Heart right ventricle (tissue), 16 donors: ENCODE data around the gene SFMBT2. TPM values are rescaled to one million over a fixed set of nuclear protein-coding genes. Genes with fewer than 3 reads are reported as not detected.

Experiments
- ATAC-seq, 8 donors: fragments of 200-7000 bp; cut with Tn5 transposase; one replicate each; pipeline ENCODE4 v1.9.1; 2020; ENCODE audit warnings: mild to moderate bottlenecking in 8 of 8, moderate library complexity in 8 of 8, moderate number of reproducible peaks in 1 of 8
- DNase-seq, 2 donors: peaks; one replicate each; pipeline ENCODE4 v3.0.0-alpha.2; 2020
- H3K27ac ChIP-seq, 10 donors: fragments of 200-600 bp; sonication (generic) in 2 of 10; one replicate each; pipeline versions ENCODE4 v1.5.0 to v1.8.0; 2020 to 2022; ENCODE audit warnings: mild to moderate bottlenecking in 3 of 10
- H3K27me3 ChIP-seq, 7 donors: fragments of 200-600 bp; one replicate each; pipeline ENCODE4 v1.8.0; 2021 to 2022; ENCODE audit warnings: mild to moderate bottlenecking in 2 of 7
- H3K36me3 ChIP-seq, 9 donors: fragments of 200-600 bp; sonication (generic) in 1 of 9; one replicate each; pipeline versions ENCODE4 v1.5.0 to v1.8.0; 2020 to 2022; ENCODE audit warnings: mild to moderate bottlenecking in 2 of 9
- H3K4me1 ChIP-seq, 9 donors: fragments of 200-600 bp; sonication (generic) in 1 of 9; one replicate each; pipeline versions ENCODE4 v1.5.0 to v1.8.0; 2020 to 2022; ENCODE audit warnings: mild to moderate bottlenecking in 4 of 9
- H3K4me3 ChIP-seq, 10 donors: fragments of 200-600 bp; sonication (generic) in 2 of 10; one replicate each; pipeline versions ENCODE4 v1.5.0 to v1.8.0; 2020 to 2022; ENCODE audit warnings: mild to moderate bottlenecking in 7 of 10, moderate library complexity in 2 of 10
- H3K9me3 ChIP-seq, 11 donors: fragments of 200-600 bp in 10 of 11; sonication (generic) in 2 of 11; one replicate each; pipeline versions ENCODE4 v1.5.0 to v1.8.0; 2013 to 2022; ENCODE audit warnings: mild to moderate bottlenecking in 2 of 11, control low read depth in 1 of 11, moderate library complexity in 1 of 11
- WGBS, 2 donors: extraction: QIAGEN DNeasy Blood & Tissue Kit; methylation state at CpG; one replicate each; pipeline ENCODE4 v1.1.7; 2013; ENCODE audit warnings: inconsistent platforms in 1 of 2; 5-methylcytosine and 5-hydroxymethylcytosine counted together
- intact Hi-C, 10 donors: fragments of 100-400 bp; cut with DNase I; formaldehyde crosslinking; loops; one replicate each; pipeline versions ENCODE4 v1.11.1 to v1.14.2; 2022
- polyA plus RNA-seq, 2 donors: library from polyadenylated mRNA; stranded (reverse); fragments of 200-250 nt; gene quantifications; one replicate each; pipeline ENCODE4 v1.2.3, GENCODE V29; 2013
- total RNA-seq, 10 donors: library from RNA; stranded (reverse); fragmentation: NEBNext Ultra II Directional in 3 of 10; extraction: Animal tissue kit (Norgen Biotek cat#: 25700) in 3 of 10; gene quantifications; one replicate each; pipeline versions ENCODE4 v1.2.1 to v1.2.4, GENCODE V29; 2021 to 2023
- TF ChIP-seq, protein P1 (sequence below), 9 donors: fragments of 200-600 bp; sonication (generic) in 2 of 9; IDR thresholded peaks; one replicate each; pipeline versions ENCODE4 v1.5.0 to v1.8.0; 2021 to 2022; ENCODE audit warnings: antibody characterized with exemption in 9 of 9, mild to moderate bottlenecking in 5 of 9, moderate library complexity in 1 of 9
- donor health status: Arrhythmogenic right ventricular cardiomyopathy.
- donor health status: ischemic (EF 13 %, LVEDD 7.1; RV severe dilation, severe dysfunction).
- donor health status: healthy with polysubstance abuse.
- donor health status: DM: no; HTN: yes; CAD: no.
- donor health status: DM: no; HTN: no; CAD: no.
- donor health status: ischemic (EF 25% LVEDD 6.9; RV normal size, moderate dysfunction).
- donor health status: ischemic (EF 25% LVEDD 5.7; RV mildly dilated, moderate dysfunction).
- donor health status: healthy.
- donor health status: DM: yes; HTN: yes; CAD: no.
- donor health status: Ischemic cardiomyopathy.
- donor health status: ischemic (EF 35%, LVEDD 5.7; RV mildly dilated, moderate dysfunction).
- donor health status: nonischemic (EF 11% LVEDD 7.7; RV severe dilation, severe dysfunction).
- donor health status: DM: yes; HTN: yes; CAD: no.
- donor health status: PGD.
- donor health status: ischemic (EF 29% LVEDD 5.4; RV normal size, mild dysfunction).
- donor health status: nonischemic (EF 23%, LVEDD 6.1; RV moderate dilation, normal function).

The SFMBT2 gene
- total and polyA plus RNA-seq, 12 donors, result 4.1 to 14.2 (median 10.0) TPM

DNA sequence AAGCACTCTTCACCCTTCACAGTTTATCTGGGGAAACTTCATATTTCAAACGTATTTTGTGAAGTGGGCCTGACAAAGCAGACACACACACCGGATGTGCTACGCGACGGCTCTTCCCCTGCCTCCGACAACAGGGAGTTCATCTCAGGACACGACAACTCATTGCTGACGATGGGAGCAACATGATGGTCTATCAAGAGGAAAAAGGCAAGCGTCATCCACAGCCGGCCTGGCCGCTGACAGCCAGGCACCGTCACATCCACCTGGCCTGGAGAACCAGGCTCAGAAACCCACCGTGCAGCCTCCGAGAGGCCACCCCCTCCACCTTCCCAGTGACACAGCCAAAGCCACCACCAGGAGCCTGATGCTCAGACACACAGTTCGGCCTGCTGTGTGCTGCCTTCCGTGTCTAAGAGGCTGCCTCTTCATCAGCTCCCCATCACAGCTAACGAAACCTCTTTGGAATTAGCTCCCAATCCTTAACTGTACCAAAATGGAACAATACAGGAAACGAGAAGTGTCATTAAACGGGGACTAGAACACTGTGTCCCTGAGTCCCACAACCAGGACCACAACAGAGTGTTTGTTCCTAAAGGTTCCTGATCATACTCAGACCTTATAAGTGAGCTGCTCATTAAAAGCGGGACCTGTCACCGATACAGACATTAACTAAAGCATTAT lies 76.7 kb downstream of the SFMBT2 start:
- peaks cover 0 to 48% (median 28%) of the 10 kb centered on the region in 9 donors for H3K4me1 ChIP-seq
- peaks cover 0 to 2% (median 0%) of the 10 kb centered on the region in 9 donors for H3K36me3 ChIP-seq
- H3K4me3 ChIP-seq, result peak overlapping the region in 2 of 10 donors; percentile 7 to 12
- 53 to 60% methylated on average over 21 of the region's 21 CpGs for WGBS, 2 donors
- H3K27me3 ChIP-seq, result no peaks in the 10 kb centered on the region
- TF ChIP-seq, protein P1, sequence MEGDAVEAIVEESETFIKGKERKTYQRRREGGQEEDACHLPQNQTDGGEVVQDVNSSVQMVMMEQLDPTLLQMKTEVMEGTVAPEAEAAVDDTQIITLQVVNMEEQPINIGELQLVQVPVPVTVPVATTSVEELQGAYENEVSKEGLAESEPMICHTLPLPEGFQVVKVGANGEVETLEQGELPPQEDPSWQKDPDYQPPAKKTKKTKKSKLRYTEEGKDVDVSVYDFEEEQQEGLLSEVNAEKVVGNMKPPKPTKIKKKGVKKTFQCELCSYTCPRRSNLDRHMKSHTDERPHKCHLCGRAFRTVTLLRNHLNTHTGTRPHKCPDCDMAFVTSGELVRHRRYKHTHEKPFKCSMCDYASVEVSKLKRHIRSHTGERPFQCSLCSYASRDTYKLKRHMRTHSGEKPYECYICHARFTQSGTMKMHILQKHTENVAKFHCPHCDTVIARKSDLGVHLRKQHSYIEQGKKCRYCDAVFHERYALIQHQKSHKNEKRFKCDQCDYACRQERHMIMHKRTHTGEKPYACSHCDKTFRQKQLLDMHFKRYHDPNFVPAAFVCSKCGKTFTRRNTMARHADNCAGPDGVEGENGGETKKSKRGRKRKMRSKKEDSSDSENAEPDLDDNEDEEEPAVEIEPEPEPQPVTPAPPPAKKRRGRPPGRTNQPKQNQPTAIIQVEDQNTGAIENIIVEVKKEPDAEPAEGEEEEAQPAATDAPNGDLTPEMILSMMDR (IDR thresholded peaks at IDR 0.05), result no peak
- intact Hi-C loops, result loop anchor here in 4 of 10 donors (2.0 to 10.0 kb wide), 5 partner anchors 69 to 73 kb away; no protein-coding TSS in a partner anchor
- ATAC-seq (peak; percentile 57 to 88 (median 78)), DNase-seq (peak in 1 of 2 donors; percentile 25)
- peak overlapping the region; percentile 32 to 81 (median 64) for H3K27ac ChIP-seq
- H3K9me3 ChIP-seq, result peaks cover 0 to 4% (median 0%) of the 10 kb centered on the region in 11 donors

DNA sequence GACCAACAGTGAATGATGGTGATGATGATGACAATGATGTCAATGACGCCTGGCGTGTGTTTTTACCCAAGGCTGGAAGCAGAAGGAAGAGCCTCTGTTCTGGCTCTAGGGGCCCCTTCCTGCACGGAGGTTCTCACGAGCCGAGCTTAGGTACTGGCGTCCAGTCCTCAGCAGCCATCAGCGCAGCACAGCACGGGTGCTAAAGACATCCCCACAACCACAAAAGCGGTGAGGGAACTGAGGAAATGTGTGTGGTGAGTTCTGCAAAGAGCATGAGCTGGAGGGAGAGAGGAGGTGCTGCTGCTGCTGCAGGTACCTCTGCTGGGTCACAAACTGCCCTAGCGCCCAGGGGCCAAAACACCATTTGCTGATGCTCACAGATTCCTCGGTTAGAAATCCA lies 81.6 kb downstream of the SFMBT2 start:
- 93 to 97% methylated on average over 11 of the region's 11 CpGs for WGBS, 2 donors
- H3K9me3 ChIP-seq, result peaks cover 0 to 27% (median 12%) of the 10 kb centered on the region in 11 donors
- intact Hi-C loops, result no loop called here
- no peak for DNase-seq
- no peaks in the 10 kb centered on the region for H3K27me3 ChIP-seq
- H3K27ac ChIP-seq, result no peak overlapping the region
- H3K36me3 ChIP-seq, result peaks cover 0 to 3% (median 0%) of the 10 kb centered on the region in 9 donors
- H3K4me3 ChIP-seq, result no peak overlapping the region
- no peak for ATAC-seq
- peaks cover 0 to 13% (median 6%) of the 10 kb centered on the region in 9 donors for H3K4me1 ChIP-seq
- TF ChIP-seq, protein P1 (IDR thresholded peaks at IDR 0.05), result no peak

DNA sequence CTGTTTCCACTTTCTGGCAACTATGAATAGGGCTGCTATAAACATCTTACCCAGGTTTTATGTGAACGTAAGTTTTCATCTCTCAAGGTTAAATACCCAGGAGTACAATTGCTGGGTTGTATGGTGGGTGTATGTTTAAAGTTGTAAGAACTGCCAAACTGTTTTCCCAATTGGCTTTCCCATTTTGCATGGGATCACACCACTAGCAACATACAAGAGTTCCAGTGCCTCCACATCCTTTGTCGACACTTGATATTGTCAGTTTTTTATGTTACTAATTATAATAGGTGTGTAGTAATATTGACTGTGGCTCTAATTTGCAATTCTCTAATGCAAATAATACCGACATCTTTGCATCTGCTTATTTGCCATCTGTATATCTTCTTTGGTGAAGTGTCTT lies 82.9 kb downstream of the SFMBT2 start:
- no peaks in the 10 kb centered on the region for H3K27me3 ChIP-seq
- H3K9me3 ChIP-seq, result peaks cover 0 to 27% (median 12%) of the 10 kb centered on the region in 11 donors
- H3K4me3 ChIP-seq, result no peak overlapping the region
- H3K27ac ChIP-seq, result no peak overlapping the region
- ATAC-seq (no peak), DNase-seq (no peak)
- TF ChIP-seq, protein P1 (IDR thresholded peaks at IDR 0.05), result no peak
- WGBS, 2 donors, result 96 to 99% methylated on average over 3 of the region's 3 CpGs
- intact Hi-C loops, result no loop called here
- peaks cover 0 to 3% (median 0%) of the 10 kb centered on the region in 9 donors for H3K36me3 ChIP-seq
- peaks cover 0 to under 1% (median 0%) of the 10 kb centered on the region in 9 donors for H3K4me1 ChIP-seq

DNA sequence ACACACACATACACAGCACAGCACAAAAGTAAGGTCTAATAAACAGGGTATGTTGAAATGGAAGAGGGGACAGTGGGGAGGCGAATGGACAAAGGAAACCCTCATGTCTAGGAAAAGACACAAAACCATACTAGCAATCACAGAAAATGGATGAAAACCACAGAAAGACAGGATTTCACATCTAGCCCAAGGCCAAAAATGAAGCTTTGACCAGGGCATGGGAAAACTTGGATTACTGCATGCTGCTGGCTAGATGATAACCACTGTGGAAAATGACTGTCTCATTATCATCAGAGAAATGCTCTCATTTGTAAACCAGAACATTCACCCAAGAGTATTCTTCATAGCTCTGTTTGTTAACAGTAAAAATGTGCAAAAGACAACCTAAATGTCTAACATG lies 88.2 kb downstream of the SFMBT2 start:
- WGBS, 2 donors, result 52 to 98% methylated on average over 1 of the region's 1 CpG
- H3K27me3 ChIP-seq, result no peaks in the 10 kb centered on the region
- peaks cover 0 to 15% (median 5%) of the 10 kb centered on the region in 11 donors for H3K9me3 ChIP-seq
- ATAC-seq (no peak), DNase-seq (no peak)
- no peak overlapping the region for H3K27ac ChIP-seq
- TF ChIP-seq, protein P1 (IDR thresholded peaks at IDR 0.05), result no peak
- no peaks in the 10 kb centered on the region for H3K36me3 ChIP-seq
- intact Hi-C loops, result no loop called here
- no peak overlapping the region for H3K4me3 ChIP-seq
- H3K4me1 ChIP-seq, result peaks cover 0 to 26% (median 24%) of the 10 kb centered on the region in 9 donors
